A673 (cell line): ENCODE measurements around the gene GP5. TPM values are rescaled to one million over a fixed set of nuclear protein-coding genes. Genes with fewer than 3 reads are reported as not detected.

ENCODE experiments used
- BruUV-seq: library from RNA; stranded (reverse); fragments of 400-500 nt; replicated peaks from 2 replicates; lab custom pipeline; 2021; lab: Mats Ljungman, UMichigan
- CTCF ChIA-PET: fragments of 300-600 bp; sonication (Branson Sonifier 250); formaldehyde crosslinking; loops from one replicate; lab custom pipeline; 2022; ENCODE audit warnings: antibody characterized with exemption; lab: Charles Lee
- POLR2A ChIA-PET: fragments of 300-600 bp; sonication (Branson Sonifier 250); formaldehyde crosslinking; loops from one replicate; lab custom pipeline; 2022; ENCODE audit warnings: antibody characterized with exemption; ENCODE audit not compliant: low non-redundant PET; lab: Charles Lee
- DNase-seq: peaks from one replicate; pipeline ENCODE4 v3.0.0-alpha.2; 2015; ENCODE audit warnings: low spot score
- H3K27ac ChIP-seq: fragments of 200-600 bp; sonication (generic); 2 replicates; pipeline ENCODE4 v1.5.1; 2016; ENCODE audit warnings: mixed run types, low read depth, mild to moderate bottlenecking, mixed read lengths, antibody characterized with exemption, low read length; ENCODE audit not compliant: poor library complexity, severe bottlenecking
- H3K27me3 ChIP-seq: fragments of 200-600 bp; sonication (generic); replicated peaks from 2 replicates; pipeline ENCODE4 v1.6.1; 2017; ENCODE audit warnings: mixed run types, low read depth, mild to moderate bottlenecking, mixed read lengths, antibody characterized with exemption, low read length; ENCODE audit not compliant: insufficient read depth, poor library complexity
- H3K36me3 ChIP-seq: fragments of 200-600 bp; sonication (generic); 2 replicates; pipeline ENCODE4 v1.6.1; 2016; ENCODE audit warnings: mixed run types, mild to moderate bottlenecking, mixed read lengths, antibody characterized with exemption, low read length; ENCODE audit not compliant: insufficient read depth, poor library complexity, severe bottlenecking
- H3K4me1 ChIP-seq: fragments of 200-600 bp; sonication (generic); 2 replicates; pipeline ENCODE4 v1.6.1; 2017; ENCODE audit warnings: mixed run types, mild to moderate bottlenecking, mixed read lengths, antibody characterized with exemption, low read length; ENCODE audit not compliant: insufficient read depth, poor library complexity, severe bottlenecking
- H3K4me3 ChIP-seq: fragments of 200-600 bp; sonication (generic); 2 replicates; pipeline ENCODE4 v1.5.1; 2016; ENCODE audit warnings: low read depth, mixed run types, mild to moderate bottlenecking, mixed read lengths, low read length; ENCODE audit not compliant: poor library complexity, severe bottlenecking
- H3K9me3 ChIP-seq: fragments of 200-600 bp; sonication (generic); 2 replicates; pipeline ENCODE4 v1.6.1; 2016; ENCODE audit warnings: mixed run types, low read depth, mild to moderate bottlenecking, mixed read lengths, antibody characterized with exemption, low read length; ENCODE audit not compliant: poor library complexity, severe bottlenecking
- EZH2 ChIP-seq: fragments of 200-600 bp; sonication (generic); IDR thresholded peaks from 2 replicates; pipeline ENCODE4 v1.6.1; 2017; ENCODE audit warnings: borderline replicate concordance, low read depth, mild to moderate bottlenecking, mixed read lengths, antibody characterized with exemption, low read length; ENCODE audit not compliant: poor library complexity, severe bottlenecking
- intact Hi-C: fragments of 100-400 bp; cut with micrococcal nuclease; formaldehyde crosslinking; loops from one replicate; pipeline ENCODE4 v1.10.0; 2022; ENCODE audit not compliant: unreplicated experiment
- total RNA-seq: library from RNA; stranded (reverse); gene quantifications from 2 replicates; pipeline ENCODE4 v1.2.3, GENCODE V29; 2021
- TF ChIP-seq, protein P1 (sequence below): fragments of 300-800, 200-600 bp; sonication (generic); conservative IDR thresholded peaks from 2 replicates; pipeline ENCODE4 v1.5.1; 2017; ENCODE audit warnings: low read depth, mild to moderate bottlenecking, antibody characterized with exemption, low read length, moderate library complexity, mixed read lengths

Gene GP5
- total RNA-seq, 1 experiment from 2014 or later = 0.11 TPM

DNA sequence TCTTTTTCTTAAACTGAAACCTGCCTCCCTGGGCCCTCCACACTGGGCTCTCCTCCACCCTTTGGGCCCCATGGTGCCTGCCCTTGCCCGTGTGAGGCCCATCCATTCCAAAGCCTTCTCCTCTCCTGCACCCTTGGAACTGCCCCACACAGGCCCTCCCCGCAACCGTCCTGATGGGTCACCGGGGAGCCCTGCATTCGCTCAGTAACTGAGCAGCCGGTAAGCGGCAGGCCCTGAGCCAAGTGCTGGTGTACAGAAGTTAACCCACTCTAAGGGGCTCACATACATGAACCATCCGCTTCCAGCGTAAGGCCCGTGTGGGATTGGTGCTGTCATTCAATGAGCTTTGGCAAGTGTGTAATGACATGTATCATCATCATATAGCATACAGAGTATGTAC lies 24.1 kb downstream of the GP5 start:
- H3K4me1 ChIP-seq = peaks cover 6% of the 10 kb centered on the region
- no peaks in the 10 kb centered on the region for H3K36me3 ChIP-seq
- POLR2A ChIA-PET = no interaction called here
- no peak for TF ChIP-seq EZH2
- TF ChIP-seq, protein P1, sequence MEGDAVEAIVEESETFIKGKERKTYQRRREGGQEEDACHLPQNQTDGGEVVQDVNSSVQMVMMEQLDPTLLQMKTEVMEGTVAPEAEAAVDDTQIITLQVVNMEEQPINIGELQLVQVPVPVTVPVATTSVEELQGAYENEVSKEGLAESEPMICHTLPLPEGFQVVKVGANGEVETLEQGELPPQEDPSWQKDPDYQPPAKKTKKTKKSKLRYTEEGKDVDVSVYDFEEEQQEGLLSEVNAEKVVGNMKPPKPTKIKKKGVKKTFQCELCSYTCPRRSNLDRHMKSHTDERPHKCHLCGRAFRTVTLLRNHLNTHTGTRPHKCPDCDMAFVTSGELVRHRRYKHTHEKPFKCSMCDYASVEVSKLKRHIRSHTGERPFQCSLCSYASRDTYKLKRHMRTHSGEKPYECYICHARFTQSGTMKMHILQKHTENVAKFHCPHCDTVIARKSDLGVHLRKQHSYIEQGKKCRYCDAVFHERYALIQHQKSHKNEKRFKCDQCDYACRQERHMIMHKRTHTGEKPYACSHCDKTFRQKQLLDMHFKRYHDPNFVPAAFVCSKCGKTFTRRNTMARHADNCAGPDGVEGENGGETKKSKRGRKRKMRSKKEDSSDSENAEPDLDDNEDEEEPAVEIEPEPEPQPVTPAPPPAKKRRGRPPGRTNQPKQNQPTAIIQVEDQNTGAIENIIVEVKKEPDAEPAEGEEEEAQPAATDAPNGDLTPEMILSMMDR = no peak
- DNase-seq = no peak
- CTCF ChIA-PET = no interaction called here
- H3K4me3 ChIP-seq = no peak overlapping the region
- intact Hi-C loops = no loop called here
- no peaks in the 10 kb centered on the region for H3K27me3 ChIP-seq
- H3K9me3 ChIP-seq = no peaks in the 10 kb centered on the region
- BruUV-seq = no TSS peak
- no peak overlapping the region for H3K27ac ChIP-seq

DNA sequence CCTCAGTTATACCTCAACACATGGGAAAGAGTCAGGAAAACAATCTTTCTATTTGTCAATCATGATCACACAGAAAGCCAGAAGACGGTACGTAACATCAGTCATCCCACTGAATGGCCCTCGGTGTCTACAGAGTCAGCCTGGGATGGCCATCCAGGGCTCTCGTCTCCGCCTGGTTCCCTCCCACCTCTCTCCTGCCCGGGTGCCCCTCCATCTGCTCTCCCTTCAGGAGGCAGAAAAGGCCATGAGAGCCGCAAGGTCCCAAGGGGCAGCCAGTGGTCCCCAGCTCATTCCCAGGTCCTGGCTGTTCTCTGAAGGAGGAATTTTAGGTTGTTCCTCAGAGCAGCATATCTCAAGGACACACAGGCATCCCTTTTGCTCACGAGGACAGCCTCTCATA lies 25.2 kb downstream of the GP5 start:
- CTCF ChIA-PET = no interaction called here
- POLR2A ChIA-PET = no interaction called here
- H3K36me3 ChIP-seq = no peaks in the 10 kb centered on the region
- no peaks in the 10 kb centered on the region for H3K27me3 ChIP-seq
- no TSS peak for BruUV-seq
- peaks cover 6% of the 10 kb centered on the region for H3K4me1 ChIP-seq
- DNase-seq = no peak
- TF ChIP-seq, protein P1 = no peak
- TF ChIP-seq EZH2 = no peak
- H3K27ac ChIP-seq = no peak overlapping the region
- intact Hi-C loops = no loop called here
- H3K4me3 ChIP-seq = no peak overlapping the region
- no peaks in the 10 kb centered on the region for H3K9me3 ChIP-seq

DNA sequence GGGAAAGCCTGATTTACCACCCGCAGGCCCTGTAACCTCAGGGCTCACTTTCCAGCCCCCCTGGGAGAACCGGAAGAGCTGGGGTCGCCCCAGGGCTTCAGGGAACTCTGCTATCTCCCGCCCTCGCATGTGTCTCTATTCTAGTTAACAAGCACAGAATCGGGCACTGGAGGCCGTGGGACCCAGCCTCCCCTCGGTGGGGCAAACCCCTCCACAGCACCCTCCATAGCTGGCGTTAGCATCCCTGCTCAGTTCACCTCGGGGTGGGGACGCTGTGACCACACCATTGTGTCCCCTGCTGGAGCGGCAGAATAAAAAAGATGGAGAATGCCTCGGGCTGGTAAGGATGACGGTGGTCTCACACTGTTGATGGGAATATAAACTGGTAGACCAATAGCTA lies 26.0 kb downstream of the GP5 start:
- TF ChIP-seq EZH2 = no peak
- TF ChIP-seq, protein P1 = no peak
- no peak overlapping the region for H3K4me3 ChIP-seq
- H3K9me3 ChIP-seq = no peaks in the 10 kb centered on the region
- no peaks in the 10 kb centered on the region for H3K27me3 ChIP-seq
- H3K27ac ChIP-seq = no peak overlapping the region
- ChIA-PET CTCF (no interaction called here), POLR2A (no interaction called here)
- H3K36me3 ChIP-seq = no peaks in the 10 kb centered on the region
- peaks cover 6% of the 10 kb centered on the region for H3K4me1 ChIP-seq
- intact Hi-C loops = no loop called here
- no TSS peak for BruUV-seq
- no peak for DNase-seq
